Germinal center (tissue), 1 donor: ENCODE results near the gene HSD17B1.
"Not testable (repeated sequence)": the region's sequence is repeated elsewhere in the genome, so short reads cannot be mapped to it uniquely, and the experiment has no call there.

ENCODE experiments used
- DNase-seq: peaks from one replicate; pipeline ENCODE4 v3.0.0; 2012; ENCODE audit warnings: mixed read lengths, low spot score

The HSD17B1 gene

DNA sequence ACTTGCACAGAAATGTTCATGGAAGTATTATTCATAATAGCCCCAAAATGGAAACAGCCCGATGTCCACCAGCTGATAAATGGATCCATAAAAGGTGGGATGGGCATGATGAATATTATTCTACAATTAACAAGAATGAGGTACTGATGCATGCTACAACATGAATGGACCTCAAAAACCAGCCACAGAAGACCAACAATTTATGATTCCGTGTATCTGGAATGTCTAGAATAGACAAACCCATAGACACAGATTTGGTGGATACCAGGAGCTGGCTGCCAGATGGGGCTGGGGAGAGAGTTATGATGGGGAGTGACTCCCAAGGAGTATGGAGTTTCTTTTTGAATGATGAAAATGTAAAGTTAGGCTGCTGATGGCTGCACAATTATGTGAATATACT is 27.5 kb upstream of the HSD17B1 start:
- no peak for DNase-seq

DNA sequence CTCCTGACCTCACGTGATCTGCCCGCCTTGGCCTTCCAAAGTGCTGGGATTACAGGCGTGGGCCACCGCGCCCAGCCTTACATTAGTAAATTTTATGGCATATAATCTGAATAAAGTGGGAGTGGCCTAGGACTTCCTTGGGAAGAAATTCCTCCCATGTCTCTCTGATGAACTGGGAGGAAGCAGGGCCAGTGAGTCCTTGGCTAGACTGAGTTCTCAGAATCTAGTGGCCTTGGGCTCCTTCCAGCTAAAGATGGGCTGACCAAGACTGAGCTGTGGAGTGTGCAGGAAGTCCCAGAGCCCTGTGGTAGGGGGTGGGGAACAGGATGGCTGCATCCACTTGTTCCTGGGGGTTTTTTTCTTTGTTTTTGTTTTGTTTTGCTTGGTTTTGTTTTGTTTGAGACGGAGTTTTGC is 26.7 kb upstream of the HSD17B1 start:
- DNase-seq: no peak

DNA sequence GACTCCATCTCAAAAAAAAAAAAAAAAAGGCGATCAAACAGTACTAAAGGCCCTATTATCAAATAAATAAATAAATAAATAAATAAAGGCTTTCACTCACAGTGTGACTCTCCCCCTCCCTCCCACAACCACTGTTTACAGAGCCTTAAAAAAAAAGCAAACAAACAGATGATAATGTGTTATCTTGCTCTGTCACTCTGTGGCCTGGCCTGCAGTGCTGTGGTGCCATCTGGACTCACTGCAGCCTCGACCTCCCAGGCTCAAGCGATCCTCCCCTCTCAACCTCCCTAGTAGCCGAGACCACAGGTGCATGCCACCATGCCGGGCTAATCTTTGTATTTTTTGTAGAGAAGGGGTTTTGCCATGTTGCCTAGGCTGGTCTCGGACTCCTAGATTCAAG is 24.8 kb upstream of the HSD17B1 start:
- no peak for DNase-seq

DNA sequence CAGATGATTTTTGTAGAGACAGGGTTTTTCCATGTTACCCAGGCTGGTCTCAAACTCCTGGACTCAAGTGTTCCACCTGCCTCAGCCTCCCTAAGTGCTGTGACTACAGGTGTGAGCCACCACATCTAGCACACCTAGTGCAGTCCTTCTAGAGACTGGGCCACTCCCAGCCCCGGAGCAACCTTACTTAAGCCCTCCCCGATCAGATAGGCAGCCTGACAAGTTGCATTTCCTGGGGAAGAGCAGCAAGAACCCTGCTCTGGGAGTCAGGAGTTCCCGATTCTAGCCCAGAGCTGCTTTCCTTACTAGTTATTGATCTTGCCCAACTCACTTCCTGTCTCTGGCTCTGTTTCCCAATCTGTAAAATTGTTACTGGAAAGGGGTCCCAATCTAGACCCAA is 23.7 kb upstream of the HSD17B1 start:
- no peak for DNase-seq

DNA sequence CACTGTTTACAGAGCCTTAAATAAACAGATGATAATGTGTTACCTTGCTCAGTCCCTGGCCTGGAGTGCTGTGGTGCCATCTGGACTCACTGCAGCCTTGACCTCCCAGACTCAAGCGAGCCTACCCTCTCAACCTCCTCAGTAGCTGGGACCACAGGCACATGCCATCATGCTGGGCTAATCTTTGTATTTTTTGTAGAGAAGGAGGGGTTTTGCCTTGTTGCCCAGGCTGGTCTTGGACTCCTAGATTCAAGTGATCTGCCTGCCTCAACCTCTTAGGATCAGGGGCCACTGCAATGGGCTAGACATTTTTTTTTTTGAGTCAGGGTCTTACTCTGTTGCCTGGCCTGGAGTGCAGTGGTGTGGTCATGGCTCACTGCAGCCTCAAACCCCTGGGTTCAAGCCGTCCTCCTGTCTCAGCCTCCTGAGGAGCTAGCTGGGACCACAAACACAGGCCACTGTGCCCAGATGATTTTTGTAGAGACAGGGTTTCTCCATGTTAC is 21.7 kb upstream of the HSD17B1 start:
- DNase-seq: no peak

DNA sequence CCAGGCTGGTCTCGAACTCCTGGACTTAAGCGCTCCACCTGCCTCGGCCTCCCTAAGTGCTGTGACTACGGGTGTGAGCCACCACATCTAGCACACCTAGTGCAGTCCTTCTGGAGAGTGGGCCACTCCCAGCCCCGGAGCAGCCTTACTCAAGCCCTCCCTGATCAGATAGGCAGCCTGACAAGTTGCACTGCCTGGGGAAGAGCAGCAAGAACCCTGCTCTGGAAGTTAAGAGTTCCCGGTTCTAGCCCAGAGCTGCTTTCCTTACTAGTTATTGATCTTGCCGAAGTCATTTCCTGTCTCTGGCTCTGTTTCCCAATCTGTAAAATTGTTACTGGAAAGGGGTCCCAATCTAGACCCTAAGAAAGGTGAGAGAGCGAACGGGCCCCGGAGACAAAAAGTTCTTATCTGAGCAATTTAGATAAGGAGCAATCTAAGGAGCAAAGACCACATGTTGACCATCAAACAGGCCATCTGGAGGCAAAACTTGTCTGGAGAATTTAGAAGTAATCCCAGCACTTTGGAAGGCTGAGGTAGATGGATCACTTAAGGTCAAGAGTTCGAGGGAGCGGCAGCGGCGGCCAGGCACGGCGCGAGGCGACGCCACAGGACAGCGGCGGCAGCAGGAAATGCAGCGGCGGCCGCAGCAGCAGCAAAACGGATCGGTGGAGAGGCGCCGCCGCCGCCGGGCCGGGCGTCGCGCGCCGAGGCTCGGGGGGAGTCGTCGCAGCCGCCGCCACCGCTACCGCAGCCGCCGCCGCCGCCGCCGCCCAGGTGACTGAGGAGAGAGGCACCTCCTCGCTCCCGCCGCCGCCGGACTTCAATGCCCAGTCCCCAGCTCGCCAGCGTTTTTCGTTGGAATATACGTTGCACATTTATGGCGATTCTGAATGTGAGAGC is 21.0 kb upstream of the HSD17B1 start:
- DNase-seq: peak; percentile 52

DNA sequence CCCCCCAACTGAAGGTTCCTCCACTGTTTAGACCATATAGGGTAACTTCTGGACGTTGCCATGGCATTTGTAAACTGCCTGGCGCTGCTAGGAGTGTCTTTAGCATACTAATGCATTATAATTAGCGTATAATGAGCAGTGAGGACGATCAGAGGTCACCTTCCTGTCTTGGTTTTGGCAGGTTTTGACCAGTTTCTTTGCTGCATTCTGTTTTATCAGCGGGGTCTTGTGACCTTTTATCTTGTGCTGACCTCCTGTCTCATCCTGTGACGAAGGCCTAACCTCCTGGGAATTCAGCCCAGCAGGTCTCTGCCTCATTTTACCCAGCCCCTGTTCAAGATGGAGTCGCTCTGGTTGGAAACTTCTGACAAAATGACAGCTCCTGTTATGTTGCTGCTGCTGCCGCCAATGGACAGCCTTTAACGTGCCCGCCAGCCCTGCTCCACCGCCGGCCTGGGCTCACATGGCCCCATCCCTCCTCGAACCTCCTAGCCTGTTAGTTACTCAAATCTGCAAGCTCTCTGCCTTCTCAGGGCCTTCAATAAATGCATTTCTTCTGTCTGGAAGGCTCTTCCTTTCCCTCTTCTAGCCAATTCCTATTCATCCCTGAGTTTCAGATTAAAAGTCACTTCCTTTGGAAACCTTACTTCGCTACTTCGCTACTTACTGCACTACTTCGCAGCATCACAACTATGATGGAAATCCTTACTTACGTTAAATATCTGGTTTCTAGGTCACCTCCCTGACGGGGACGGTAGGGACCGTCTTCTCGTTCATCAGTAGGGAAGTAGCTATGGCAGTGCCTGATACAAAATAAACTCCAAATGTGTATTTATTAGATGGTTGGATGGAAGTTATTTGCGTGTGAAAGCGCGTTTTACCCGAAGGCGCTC is 17.3 kb upstream of the HSD17B1 start:
- no peak for DNase-seq

DNA sequence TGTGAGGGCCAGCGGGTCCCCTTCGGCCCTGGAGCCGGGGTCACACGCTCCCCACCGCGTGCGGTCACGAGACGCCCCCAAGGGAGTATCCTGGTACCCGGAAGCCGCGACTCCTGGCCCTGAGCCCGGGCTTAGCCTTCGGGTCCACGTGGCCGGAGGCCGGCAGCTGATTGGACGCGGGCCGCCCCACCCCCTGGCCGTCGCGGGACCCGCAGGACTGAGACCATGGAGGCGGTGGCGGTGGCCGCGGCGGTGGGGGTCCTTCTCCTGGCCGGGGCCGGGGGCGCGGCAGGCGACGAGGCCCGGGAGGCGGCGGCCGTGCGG is 16.7 kb upstream of the HSD17B1 start, which contains the start of gene NAGLU:
TSS of gene NAGLU (plus strand) at position 194 of the 324 bp plus-strand sequence. CDS start at position 226, 32 bp downstream.
- DNase-seq: peak; percentile 99

DNA sequence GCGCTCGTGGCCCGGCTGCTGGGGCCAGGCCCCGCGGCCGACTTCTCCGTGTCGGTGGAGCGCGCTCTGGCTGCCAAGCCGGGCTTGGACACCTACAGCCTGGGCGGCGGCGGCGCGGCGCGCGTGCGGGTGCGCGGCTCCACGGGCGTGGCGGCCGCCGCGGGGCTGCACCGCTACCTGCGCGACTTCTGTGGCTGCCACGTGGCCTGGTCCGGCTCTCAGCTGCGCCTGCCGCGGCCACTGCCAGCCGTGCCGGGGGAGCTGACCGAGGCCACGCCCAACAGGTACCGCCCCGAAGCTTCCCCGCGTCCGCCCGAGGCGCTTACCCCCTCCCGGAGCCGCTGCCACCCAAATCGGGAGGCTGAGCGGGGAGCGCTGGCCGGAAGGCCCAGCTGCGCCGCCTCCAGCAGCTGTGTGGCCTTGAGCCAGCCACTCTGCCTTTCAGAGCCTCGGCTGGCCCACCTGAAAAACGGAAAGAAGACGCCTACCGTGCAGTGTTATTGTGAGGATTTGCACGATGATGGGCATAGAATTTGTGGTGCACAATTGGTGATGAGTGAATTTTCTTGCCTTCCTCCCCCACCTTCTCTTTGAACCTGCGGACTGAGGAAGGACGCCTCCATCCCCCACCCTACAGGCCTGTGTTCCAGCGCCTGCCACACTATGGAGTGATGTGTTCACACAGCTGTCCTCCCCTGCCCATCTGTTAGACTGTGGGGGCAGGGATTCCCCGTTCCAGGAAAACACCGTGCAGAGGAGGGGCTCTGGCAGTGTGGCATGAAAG is 16.2 kb upstream of the HSD17B1 start:
- peak; percentile 87 for DNase-seq

DNA sequence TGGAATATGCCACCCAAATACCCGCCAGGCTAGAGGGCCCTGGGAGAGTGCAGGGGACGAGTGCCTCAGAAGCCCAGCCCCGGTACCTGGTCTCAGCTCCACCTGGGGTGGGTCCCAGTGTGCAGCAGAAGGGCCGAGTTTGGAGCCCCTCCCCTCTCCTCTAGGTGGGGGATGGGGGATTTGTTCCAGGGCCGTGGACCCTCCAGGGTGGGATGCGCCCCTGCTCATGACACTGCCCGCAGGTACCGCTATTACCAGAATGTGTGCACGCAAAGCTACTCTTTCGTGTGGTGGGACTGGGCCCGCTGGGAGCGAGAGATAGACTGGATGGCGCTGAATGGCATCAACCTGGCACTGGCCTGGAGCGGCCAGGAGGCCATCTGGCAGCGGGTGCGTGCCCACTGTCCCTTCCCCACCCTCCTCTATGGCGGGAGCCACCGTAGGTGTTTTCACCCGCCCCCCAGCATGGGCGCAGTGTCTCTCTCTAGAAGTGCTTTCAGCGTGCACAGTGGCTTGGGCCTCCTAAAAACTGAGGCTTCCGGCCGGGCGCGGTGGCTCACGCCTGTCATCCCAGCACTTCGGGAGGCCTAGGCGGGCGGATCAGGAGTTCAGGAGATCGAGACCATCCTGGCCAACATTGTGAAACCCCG is 15.4 kb upstream of the HSD17B1 start:
- DNase-seq: no peak

DNA sequence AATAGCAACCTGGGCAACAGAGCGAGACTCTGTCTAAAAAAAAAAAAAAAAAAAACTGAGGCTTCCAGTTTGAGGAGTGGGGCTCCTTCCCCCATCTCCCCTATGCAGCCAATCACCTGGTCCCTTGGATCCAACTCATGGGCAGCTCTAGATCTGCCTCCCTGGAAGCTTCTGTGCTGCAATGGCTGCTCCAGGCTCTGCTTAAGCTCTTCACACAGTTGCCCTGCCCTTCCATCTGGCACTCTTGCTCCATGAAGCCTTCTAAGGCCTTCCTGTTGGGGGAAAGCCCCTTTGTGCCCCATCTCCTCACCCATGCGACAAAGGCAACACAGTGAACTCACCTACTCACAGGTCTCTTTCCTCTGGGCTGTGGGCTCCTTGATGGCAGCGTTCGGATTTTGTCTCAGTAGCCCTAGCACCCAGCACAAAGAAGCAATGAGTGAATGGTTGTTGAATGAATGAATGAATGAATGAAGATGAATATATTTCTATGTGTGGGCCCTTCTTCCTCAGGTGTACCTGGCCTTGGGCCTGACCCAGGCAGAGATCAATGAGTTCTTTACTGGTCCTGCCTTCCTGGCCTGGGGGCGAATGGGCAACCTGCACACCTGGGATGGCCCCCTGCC is 14.8 kb upstream of the HSD17B1 start:
- no peak for DNase-seq

DNA sequence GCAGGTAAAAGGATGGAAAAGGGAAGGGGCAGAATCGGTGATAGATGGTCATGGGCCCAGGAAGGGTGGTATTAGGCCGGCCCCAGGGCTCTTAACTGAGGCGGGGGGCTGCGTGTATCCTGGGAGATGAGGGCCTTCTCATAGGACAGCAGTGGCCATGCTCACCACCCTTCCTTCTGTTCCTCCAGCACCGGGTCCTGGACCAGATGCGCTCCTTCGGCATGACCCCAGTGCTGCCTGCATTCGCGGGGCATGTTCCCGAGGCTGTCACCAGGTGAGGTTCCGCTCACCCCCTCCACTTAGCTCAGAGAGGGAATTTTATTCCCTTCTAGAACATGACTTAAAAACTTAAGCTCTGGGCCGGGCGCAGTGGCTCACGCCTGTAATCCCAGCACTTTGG is 14.2 kb upstream of the HSD17B1 start:
- no peak for DNase-seq

DNA sequence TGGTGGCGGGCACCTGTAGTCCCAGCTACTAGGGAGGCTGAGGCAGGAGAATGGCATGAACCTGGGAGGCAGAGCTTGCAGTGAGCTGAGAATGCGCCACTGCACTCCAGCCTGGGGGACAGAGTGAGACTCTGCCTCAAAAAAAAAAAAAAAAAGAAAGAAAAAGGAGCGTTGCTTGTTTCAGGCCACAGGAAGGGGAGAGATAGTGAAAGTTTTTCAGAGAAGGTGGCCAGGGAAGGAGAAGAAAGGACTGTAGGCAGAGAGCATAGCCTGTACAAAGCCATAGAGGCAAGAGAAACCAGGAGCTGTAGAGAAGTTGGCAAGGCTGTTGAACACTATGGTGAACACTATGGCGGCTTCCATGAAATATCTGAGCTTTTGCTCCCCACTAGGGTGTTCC is 12.2 kb upstream of the HSD17B1 start:
- not testable (repeated sequence) for DNase-seq

DNA sequence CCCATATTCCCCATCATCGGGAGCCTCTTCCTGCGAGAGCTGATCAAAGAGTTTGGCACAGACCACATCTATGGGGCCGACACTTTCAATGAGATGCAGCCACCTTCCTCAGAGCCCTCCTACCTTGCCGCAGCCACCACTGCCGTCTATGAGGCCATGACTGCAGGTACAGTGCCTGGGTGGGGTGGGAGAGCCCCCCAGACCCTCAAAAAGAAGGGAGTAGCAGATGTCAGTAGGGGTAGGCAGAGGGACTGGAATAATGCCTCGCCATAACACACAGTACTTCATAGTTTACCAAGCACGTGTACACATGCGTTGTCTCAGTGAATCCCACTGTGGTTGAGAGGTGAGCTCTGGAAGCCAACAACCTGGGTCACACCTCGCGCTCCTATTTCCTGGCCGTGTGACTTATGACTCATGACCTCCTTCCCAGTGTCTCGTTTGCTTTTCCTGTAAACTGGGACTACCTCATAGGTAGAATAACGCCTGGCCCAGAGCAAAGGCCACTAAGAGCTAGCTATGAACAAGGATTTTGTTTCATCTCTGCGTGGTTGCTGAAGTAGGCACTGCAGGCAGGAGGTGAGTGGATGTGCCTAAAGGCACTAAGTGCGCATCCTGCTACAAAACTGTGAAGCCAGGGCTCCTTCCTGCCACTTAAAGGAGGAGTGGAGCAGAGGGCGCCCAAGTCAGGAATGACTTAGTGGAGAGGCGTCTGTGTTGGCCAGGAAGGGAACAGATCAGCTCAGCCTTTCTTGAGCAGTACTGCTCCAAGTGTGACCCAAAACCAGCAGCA is 11.5 kb upstream of the HSD17B1 start:
- DNase-seq: no peak

DNA sequence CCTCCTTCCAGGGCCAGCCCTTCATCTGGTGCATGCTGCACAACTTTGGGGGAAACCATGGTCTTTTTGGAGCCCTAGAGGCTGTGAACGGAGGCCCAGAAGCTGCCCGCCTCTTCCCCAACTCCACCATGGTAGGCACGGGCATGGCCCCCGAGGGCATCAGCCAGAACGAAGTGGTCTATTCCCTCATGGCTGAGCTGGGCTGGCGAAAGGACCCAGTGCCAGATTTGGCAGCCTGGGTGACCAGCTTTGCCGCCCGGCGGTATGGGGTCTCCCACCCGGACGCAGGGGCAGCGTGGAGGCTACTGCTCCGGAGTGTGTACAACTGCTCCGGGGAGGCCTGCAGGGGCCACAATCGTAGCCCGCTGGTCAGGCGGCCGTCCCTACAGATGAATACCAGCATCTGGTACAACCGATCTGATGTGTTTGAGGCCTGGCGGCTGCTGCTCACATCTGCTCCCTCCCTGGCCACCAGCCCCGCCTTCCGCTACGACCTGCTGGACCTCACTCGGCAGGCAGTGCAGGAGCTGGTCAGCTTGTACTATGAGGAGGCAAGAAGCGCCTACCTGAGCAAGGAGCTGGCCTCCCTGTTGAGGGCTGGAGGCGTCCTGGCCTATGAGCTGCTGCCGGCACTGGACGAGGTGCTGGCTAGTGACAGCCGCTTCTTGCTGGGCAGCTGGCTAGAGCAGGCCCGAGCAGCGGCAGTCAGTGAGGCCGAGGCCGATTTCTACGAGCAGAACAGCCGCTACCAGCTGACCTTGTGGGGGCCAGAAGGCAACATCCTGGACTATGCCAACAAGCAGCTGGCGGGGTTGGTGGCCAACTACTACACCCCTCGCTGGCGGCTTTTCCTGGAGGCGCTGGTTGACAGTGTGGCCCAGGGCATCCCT is 9.3 kb upstream of the HSD17B1 start:
- no peak for DNase-seq

DNA sequence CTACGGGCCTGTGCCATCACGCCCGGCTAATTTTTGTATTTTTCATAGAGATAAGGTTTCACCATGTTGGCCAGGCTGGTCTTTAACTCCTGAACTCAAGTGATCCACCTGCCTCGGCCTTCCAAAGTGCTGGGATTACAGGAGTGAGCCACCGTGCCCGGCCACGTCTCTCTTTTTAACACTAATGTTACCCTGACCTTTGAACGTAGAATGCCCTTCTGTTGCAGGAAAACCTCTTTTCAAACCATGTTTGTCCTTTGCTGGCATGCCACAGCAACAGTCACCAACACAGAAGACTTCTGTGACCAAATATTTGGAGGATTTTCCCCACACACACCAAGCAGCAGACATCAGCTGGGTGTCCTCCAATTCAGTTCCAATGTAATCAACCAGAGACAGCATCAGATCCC is 7.8 kb upstream of the HSD17B1 start:
- no peak for DNase-seq

DNA sequence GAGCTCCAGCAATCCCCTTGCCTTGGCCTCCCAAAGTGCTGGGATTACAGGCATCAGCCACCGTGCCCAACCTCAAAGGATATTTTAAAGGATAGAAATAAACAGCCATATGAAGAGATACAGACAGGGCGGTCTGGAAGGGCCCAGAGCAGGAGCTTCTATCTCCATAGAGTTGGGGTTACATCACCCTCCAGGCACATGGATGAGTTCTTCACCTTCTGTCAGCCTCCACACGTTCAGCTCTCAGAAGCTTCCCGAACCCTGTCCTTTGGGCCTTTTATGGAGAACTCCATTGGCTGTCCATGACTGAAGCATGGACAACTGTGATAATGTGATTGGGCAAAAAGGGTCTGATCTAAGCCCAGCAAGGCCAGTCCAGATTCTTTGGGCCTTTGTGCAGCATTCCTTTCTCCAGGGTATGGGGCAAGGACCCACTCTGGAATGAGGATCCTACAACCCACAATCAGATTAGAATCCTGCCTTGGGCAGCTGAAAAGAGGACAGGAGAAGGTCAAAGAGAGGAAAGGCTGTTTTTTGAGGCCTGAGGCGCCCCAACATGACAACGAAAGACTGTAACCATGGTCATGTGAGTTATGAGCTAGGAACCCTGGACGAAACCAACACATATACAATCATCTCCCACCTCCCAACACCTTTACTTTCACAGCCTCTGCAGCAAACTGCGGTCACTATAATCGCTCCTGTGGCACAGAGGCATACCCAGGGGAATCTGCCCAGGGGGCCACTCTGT is 6.8 kb upstream of the HSD17B1 start:
- DNase-seq: not testable (repeated sequence)

DNA sequence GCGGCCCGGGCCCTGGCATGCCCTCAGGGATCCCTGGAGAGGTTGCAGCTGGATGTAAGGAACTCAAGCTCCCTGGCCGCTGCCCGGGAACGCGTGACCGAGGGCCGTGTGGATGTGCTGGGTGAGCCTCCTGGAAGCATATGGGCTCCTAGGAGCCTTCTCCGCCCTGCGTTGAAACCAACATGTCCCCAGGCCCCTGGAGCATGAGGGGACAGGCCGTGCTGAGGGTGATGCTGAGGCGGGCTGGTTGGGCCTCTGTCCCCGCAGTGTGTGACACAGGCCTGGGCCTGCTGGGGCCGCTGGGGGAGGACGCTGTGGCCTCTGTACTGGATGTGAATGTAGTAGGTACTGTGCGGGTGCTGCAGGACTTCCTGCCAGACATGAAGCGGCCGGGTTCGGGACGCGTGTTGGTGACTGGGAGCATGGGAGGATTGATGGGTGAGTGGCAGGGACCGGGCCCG is 5.7 kb upstream of the HSD17B1 start:
- DNase-seq: no peak
